HG03280 (cell line): ENCODE measurements around the gene HSD3B7.

Experiments used
- ATAC-seq: cut with Tn5 transposase; IDR thresholded peaks from one replicate; pipeline ENCODE4 v1.9.1; 2021; ENCODE audit warnings: mild to moderate bottlenecking, moderate library complexity; ENCODE audit not compliant: unreplicated experiment

HSD3B7 gene

DNA sequence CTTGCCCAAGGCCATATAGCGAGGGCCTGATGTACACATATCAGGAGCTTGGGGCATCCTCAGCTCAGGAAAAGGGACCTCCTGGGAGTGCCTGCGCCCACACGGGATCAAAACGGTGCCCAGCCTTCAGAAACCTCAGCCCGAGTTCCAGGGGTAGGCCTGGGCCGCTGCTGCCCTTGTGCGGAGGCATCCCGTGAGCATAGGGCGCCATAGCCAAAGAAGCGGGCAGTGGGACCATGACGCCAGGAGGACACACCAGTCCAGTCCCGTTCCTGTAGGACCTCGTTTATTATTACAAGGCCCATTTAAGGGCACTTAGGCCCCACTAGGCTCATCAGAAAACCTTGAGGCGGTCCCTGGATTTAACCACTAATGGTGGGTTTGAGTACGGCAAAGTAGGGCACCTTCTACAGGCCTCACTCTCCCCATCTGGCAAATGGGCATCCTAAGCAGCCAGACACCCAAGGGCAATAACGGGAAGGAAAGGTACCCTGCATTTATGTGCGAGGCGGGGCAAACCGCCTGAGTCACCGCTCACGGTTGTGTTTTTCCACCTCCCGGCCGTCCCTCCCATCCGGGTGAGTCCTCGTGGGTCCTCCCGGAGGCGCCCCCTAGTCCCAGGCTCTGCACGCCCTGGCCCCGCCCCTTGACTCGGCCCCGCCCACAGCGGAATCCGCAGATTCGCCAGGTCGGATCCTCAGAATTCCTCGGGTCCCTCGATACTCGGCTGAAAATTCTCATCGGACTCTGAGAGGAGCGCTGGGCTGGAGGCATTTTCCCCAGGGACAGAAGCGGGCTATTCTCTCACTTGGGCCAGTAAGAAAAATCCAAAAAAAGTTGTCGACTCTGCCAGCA, 28.2 kb upstream of the HSD3B7 start:
- ATAC-seq = peak; percentile 39

DNA sequence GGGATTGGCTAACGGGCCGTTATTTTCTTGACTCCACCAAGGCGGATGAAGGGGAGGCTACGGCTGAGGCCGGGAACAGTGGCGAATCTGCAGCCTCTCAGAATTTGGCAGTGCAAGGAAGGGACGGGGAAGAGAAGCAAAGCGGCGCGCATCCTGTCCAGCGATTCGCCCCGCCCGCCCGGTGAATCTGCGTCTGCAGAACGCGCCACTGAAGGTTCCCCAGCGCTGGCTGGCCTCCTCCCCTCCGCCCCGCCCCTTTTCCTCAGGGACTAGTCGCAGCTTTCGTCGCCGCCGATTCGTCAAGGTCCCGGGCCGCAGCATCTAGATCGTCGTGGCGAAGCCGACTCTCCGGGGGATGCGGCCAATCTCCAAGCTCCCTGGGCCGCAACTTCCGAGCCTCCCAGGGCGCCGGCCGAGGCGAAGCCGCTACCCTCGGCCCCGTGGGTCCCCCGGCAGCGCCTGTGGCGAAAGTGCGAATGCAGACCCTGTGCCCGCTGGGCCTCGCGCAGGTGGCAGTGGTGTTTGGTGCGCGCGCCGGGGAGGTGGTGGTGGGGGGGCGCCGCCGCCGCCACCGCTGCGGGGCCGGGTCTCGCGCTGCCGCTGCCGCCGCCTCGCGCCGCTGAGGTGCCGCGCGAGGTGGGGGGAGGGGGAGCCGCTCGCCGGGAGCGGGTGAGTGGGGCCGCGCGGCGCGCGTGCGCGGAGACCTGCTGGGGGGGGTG, 27.4 kb upstream of the HSD3B7 start, which contains the start of gene SETD1A:
Gene SETD1A, plus strand, starts transcription at position 299 of the 719 bp plus-strand sequence. CDS start 978 bp downstream, outside the sequence.
- ATAC-seq = peak; percentile 71

DNA sequence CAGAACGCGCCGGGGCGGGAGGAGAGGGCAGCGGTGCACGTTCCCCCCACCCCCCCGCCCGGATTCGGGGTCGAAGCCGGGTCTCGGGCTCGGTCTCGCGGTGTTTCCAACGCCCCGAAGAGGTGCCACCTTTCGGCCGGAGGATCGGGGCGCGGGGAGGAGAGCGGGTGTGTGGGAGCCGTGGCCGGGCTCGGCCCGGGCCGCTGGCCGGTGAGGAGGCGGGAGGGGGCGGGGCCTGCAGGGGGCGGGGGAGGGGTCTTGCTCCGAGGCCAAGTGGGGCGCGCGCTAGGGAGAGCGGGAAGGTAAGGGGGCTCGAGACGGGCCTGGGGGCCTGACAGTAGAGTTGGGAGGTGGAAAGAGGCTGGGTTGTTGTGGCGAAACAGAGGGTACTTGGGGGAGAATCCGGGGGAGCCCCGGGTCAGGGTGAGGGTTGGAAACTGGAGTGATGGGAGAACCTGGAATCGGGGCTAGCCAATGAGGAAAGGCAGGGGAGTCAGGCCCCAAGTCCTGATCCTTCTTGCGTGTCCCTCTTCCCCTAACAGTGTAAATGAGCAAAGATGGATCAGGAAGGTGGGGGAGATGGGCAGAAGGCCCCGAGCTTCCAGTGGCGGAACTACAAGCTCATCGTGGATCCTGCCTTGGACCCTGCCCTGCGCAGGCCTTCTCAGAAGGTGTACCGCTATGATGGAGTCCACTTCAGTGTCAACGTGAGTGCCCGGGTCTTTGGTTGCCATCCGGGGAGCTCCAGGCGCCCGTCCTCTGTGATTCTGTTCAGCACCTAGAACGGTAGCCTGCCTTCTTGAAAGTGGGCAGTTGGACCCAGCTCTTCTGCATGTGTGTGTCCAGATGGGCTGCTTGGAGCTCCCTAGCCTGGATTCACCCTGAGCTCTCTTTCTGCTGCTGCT, 26.6 kb upstream of the HSD3B7 start:
- ATAC-seq = peak; percentile 28

DNA sequence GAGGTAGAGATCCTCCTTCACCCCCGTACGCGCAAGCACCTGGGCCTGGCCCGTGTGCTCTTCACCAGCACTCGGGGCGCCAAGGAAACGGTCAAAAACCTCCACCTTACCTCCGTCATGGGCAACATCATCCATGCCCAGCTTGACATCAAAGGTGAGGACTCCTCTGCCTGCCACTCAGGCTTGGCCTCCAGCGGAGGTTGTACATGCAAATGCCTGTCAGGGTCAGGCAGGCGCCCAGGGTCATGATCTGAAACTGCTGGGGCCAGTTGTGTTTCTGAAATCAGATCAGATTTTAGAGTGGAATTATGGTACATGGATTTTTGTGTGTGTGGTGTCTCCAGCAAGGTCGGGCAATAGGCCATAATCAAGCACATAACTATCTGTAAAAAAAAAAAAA, 23.6 kb upstream of the HSD3B7 start:
- ATAC-seq = no peak

DNA sequence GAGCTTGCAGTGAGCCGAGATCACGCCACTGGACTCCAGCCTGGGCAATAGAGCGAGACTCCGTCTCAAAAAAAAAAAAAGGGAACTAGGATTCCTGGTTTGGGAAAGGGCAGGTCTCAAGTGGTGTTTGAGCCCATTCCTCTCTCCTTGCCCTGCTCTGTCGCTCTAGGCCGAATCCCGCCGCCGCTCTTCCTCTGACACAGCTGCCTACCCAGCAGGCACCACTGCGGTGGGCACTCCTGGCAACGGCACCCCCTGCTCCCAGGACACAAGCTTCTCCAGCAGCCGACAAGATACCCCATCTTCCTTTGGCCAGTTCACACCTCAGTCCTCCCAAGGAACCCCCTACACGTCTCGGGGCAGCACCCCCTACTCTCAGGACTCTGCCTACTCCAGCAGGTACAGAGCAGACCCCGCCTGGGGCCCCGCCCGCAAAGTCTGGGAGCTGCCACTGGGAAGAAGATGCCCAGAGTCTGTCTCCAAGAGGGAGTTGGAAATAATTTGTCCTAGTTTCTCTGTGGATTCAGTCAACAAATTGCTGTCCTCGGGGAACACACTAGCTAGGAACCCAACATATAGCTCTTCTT, 21.0 kb upstream of the HSD3B7 start:
- no peak for ATAC-seq

DNA sequence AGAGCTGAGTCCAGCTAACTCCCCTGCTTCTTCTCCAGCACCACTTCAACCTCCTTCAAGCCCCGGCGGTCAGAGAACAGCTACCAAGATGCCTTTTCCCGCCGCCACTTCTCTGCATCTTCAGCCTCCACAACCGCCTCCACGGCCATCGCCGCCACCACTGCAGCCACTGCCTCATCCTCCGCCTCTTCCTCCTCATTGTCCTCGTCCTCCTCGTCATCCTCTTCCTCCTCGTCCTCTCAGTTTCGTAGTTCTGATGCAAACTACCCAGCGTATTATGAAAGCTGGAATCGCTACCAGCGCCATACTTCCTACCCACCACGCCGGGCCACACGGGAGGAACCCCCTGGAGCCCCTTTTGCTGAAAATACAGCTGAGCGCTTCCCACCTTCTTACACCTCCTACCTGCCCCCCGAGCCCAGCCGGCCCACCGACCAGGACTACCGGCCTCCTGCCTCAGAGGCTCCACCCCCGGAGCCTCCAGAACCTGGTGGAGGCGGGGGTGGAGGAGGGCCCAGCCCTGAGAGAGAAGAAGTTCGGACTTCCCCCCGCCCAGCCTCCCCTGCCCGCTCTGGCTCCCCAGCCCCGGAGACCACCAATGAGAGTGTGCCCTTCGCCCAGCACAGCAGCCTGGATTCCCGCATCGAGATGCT, 20.3 kb upstream of the HSD3B7 start:
- ATAC-seq = no peak

DNA sequence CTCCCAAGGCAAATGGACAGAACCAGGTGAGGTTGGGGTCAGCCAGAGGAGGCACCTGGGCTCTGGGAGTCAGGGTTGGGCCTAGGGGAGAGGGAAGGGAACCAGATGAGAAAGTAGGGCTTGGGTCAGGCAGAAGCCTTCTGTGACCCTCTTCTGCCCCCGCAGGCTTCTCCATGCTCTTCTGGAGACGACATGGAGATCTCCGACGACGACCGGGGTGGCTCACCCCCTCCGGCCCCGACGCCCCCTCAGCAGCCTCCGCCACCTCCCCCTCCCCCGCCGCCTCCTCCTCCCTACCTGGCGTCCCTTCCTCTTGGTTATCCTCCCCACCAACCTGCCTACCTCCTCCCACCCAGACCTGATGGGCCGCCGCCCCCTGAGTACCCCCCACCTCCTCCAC, 19.6 kb upstream of the HSD3B7 start:
- ATAC-seq = no peak

DNA sequence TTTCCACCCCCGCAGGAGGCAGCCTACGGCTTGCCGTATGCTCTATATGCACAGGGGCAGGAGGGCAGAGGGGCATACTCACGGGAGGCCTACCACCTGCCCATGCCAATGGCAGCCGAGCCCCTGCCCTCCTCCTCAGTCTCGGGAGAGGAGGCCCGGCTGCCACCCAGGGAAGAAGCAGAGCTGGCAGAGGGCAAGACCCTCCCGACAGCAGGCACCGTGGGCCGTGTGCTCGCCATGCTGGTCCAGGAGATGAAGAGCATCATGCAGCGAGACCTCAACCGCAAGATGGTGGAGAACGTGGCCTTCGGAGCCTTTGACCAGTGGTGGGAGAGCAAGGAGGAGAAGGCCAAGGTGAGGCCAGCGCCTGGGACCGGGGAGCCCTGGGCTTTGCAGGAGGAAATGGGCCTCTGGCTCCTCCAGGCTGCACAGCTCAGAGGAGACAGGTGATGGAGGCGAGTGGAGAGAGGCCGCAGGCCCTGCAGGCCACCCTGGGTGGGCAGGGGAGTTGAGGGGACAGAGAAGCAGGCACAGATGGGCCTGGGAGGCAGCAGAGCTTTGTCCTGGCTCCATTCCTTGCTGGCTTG, 18.9 kb upstream of the HSD3B7 start:
- ATAC-seq = no peak

DNA sequence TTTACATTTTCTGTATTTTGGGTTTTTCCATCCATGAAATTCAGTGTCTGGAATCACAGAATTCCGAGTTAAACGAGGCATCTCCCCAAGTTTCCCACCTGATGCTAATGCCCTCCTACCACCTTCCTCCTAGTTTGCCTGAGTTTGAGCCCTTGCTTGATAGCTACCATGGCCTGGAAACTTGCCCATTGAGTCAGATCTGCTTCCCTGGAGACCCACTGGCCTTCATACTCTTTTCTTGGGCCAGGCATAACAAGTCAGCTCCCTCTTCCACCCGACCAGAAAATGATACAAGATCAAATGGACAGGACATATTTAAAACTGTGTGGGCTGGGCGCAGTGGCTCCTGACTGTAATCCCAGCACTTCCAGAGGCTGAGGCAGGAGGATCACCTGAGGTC, 17.2 kb upstream of the HSD3B7 start:
- ATAC-seq = no peak

DNA sequence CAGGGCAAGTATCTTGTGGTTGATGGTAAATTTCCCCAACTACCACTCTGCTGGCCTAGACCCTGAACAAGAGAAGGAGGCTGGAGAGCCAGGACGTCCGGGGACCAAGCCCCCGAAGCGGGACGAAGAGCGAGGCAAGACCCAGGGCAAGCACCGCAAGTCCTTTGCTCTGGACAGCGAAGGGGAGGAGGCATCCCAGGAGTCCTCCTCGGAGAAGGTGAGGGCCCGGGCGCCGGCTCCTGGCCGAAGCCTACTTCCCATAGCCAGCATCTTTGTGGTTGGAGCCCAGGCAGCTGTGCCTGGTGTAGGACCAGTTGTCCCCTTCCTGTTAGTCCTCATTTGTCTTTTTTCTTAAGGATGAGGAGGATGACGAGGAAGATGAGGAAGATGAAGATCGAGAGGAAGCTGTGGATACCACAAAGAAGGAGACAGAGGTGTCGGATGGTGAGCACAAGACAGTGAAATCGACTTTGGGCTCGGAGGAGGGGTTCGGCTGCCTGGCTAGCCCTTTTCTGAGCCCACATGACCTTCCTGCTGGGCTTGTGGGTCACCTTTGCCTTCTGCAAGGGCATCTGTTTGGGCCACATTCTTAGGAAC, 15.7 kb upstream of the HSD3B7 start:
- no peak for ATAC-seq

DNA sequence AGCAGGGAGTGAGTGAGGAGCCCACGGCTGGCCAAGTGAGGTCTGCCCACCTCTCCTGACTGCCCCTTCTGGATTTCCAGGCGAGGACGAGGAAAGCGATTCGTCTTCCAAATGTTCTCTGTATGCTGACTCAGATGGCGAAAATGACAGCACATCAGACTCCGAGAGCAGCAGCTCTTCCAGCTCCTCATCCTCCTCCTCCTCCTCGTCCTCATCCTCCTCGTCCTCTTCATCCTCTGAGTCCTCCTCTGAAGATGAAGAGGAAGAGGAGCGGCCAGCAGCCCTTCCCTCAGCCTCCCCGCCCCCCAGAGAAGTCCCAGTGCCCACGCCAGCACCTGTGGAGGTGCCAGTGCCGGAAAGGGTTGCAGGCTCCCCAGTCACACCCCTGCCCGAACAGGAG, 13.7 kb upstream of the HSD3B7 start:
- no peak for ATAC-seq

DNA sequence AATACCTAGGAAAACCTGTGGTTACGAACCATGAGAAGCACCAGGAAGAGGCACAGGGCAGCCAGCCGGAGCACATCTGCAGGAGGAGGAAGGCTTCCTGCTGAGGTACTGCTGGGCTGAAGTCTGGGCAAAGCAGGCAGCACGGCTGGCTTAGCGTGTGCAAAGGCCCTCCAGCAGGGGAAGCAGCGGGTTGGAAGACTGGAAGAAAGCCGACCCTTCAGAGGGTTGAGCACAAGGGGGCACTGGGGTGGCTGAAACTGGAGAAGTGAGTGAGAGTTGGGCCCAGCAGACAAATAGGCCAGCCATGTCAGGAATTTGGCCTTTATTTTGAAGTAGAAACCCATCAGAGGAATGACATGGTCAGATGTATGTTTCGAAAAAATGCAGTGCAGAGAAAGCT, 12.1 kb upstream of the HSD3B7 start:
- ATAC-seq = no peak

DNA sequence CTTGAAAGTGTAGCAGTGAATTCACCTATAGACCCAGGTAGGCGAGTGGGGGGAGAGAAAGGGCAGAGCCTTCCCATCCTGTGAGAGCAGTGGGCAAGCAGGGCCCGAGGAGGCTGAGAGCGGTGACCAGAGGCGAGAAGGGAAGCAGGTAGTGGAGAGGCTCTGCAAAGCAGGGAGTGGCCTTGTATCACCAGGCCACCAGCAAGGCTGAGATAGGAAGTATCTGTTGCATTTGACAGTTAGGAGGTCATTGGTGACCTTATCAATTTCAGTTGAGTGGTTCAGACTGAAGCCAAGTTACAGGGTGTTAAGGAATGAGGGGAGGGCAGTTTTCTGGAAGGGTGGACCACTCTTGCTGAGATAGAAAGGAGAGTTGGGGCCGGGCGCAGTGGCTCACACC, 10.7 kb upstream of the HSD3B7 start:
- ATAC-seq = no peak

DNA sequence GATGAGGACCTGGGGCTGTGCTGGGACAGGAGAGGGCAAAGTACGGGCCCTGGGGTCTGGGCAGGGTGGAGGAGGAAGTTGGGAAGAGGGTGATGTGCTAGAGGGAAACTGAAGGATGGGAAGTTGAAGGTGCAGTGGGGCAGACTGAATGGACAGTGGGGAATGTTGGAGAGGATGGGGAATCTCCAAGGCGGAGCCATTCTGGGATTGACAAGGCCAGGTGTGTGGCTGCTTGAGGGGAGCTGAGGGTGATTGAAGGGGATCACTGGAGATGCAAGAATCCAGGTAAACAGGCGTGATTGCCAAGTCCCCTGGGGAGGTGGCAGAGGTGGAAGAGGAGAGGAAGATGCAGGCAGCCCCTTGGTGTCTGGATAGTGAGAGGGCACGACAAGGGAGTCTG, 8.5 kb upstream of the HSD3B7 start:
- no peak for ATAC-seq

DNA sequence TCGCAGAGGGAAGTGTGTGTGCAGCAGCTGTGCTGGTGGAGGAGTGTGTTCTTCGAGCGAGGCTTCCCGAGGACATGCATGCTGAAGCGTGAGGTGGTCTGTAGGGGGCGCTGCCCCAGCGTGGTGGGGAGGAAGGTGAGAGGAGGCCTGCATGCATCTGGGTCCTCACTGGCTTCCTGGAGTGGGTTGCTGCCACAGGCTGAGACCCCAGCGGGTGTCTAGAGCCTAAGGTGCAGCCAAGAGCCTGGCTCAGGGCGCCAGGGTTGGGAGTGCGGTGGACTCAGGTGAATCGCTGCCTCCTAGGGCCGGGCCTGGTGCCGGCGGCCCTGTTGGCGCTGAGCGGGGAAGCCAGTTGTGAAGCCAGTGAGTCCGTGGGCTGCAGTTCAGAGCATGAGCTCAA, 7.5 kb upstream of the HSD3B7 start:
- no peak for ATAC-seq

DNA sequence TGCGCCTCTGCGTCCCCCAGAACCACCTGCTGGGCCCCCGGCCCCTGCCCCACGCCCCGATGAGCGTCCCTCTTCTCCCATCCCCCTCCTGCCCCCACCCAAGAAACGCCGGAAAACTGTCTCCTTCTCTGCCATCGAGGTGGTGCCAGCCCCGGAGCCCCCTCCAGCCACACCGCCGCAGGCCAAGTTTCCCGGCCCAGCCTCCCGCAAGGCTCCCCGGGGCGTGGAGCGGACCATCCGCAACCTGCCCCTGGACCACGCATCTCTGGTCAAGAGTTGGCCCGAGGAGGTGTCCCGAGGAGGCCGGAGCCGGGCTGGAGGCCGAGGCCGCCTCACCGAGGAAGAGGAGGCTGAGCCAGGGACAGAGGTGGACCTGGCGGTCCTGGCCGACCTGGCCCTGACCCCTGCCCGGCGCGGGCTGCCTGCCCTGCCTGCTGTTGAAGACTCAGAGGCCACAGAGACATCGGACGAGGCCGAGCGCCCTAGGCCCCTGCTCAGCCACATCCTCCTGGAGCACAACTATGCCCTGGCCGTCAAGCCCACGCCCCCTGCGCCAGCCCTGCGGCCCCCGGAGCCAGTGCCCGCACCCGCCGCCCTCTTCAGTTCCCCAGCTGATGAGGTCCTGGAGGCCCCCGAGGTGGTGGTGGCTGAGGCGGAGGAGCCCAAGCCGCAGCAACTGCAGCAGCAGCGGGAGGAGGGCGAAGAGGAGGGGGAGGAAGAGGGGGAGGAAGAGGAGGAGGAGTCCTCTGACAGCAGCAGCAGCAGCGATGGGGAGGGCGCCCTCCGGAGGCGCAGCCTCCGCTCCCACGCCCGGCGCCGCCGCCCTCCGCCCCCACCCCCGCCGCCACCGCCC, 5.6 kb upstream of the HSD3B7 start:
- ATAC-seq = no peak

DNA sequence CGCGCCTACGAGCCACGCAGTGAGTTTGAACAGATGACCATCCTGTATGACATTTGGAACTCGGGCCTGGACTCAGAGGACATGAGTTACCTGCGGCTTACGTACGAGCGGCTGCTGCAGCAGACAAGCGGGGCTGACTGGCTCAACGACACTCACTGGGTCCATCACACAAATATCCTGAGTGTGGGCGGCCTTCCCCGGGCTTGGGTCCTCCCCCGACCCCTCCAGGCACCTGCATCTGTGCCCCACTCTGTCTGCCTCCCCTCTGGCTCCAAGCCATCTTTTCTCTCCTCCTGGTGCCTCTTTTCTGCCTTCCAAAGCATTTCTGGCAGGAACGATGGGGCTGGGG, 5.0 kb upstream of the HSD3B7 start:
- ATAC-seq = no peak

DNA sequence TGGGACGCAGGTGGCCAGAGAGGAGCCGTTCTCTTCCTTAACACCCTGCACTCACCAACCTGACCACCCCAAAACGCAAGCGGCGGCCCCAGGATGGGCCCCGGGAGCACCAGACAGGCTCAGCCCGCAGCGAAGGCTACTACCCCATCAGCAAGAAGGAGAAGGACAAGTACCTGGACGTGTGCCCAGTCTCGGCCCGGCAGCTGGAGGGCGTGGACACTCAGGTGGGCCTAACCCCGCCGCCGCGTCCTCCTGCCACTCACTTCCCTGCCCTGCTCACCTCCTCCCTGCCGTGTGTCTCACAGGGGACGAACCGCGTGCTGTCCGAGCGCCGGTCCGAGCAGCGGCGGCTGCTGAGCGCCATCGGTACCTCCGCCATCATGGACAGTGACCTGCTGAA, 4.6 kb upstream of the HSD3B7 start:
- ATAC-seq = no peak

DNA sequence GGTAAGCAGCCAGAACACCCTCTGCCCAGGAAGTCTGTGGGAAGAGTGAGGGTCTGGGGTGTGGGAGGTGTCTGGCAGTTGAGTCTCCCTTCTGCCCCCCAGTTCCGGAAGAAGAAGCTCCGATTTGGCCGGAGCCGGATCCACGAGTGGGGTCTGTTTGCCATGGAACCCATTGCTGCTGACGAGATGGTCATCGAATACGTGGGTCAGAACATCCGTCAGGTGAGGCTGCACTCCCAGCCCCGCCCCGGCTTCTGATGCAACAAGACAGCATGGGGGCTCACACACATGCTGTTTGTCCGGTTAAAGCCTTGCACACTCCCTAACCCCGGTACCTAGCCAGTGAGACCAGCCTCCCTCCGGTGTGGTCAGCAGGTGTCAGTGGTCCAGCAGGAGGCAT, 4.0 kb upstream of the HSD3B7 start:
- ATAC-seq = no peak
